Liver (tissue), 3 donors: ENCODE measurements around the gene ATP6V0E1.

Experiments
- CTCF ChIP-seq: fragments of 150-350 bp; IDR thresholded peaks from 2 replicates; pipeline ENCODE4 v1.5.1; 2017; ENCODE audit warnings: improper control_type of control experiment, low read depth, low read length; ENCODE audit not compliant: missing input control
- FOXA1 ChIP-seq: IDR thresholded peaks from 2 replicates; pipeline ENCODE4 v1.6.1; 2016; ENCODE audit warnings: antibody characterized with exemption
- GABPA ChIP-seq, 2 donors: IDR thresholded peaks in 1 of 2; conservative IDR thresholded peaks in 1 of 2; 2 replicates each; pipeline ENCODE4 v1.6.1; 2016; ENCODE audit warnings: antibody characterized with exemption in 2 of 2, mild to moderate bottlenecking in 1 of 2, moderate library complexity in 1 of 2
- JUND ChIP-seq, 2 donors: IDR thresholded peaks; 2 replicates each; pipeline ENCODE4 v1.6.1; 2016; ENCODE audit warnings: antibody characterized with exemption in 2 of 2
- MAX ChIP-seq: IDR thresholded peaks from 2 replicates; pipeline ENCODE4 v1.6.1; 2016; ENCODE audit warnings: antibody characterized with exemption
- NR2F2 ChIP-seq: IDR thresholded peaks from 2 replicates; pipeline ENCODE4 v1.6.1; 2016; ENCODE audit warnings: antibody characterized with exemption
- RAD21 ChIP-seq, 2 donors: IDR thresholded peaks; 2 replicates each; pipeline ENCODE4 v1.6.1; 2016; ENCODE audit warnings: antibody characterized with exemption in 2 of 2, mild to moderate bottlenecking in 2 of 2
- REST ChIP-seq: IDR thresholded peaks from 2 replicates; pipeline ENCODE4 v1.6.1; 2016; ENCODE audit warnings: antibody characterized with exemption, mild to moderate bottlenecking
- RXRA ChIP-seq, 2 donors: IDR thresholded peaks; 2 replicates each; pipeline ENCODE4 v1.6.1; 2017 to 2018; ENCODE audit warnings: antibody characterized with exemption in 2 of 2, mild to moderate bottlenecking in 1 of 2
- SP1 ChIP-seq: IDR thresholded peaks from 2 replicates; pipeline ENCODE4 v1.6.1; 2018; ENCODE audit warnings: antibody characterized with exemption, mild to moderate bottlenecking
- TAF1 ChIP-seq: conservative IDR thresholded peaks from 2 replicates; pipeline ENCODE4 v1.6.1; 2016; ENCODE audit warnings: antibody characterized with exemption, mild to moderate bottlenecking
- YY1 ChIP-seq: IDR thresholded peaks from 2 replicates; pipeline ENCODE4 v1.6.1; 2016; ENCODE audit warnings: antibody characterized with exemption, mild to moderate bottlenecking
- ZBTB33 ChIP-seq: IDR thresholded peaks from 2 replicates; pipeline ENCODE4 v1.6.1; 2016; ENCODE audit warnings: antibody characterized with exemption
- TF ChIP-seq, protein P1 (sequence below): IDR thresholded peaks from 2 replicates; pipeline ENCODE4 v1.6.1; 2016; ENCODE audit warnings: antibody characterized with exemption
- donor health status: healthy.
- donor health status: healthy.

DNA sequence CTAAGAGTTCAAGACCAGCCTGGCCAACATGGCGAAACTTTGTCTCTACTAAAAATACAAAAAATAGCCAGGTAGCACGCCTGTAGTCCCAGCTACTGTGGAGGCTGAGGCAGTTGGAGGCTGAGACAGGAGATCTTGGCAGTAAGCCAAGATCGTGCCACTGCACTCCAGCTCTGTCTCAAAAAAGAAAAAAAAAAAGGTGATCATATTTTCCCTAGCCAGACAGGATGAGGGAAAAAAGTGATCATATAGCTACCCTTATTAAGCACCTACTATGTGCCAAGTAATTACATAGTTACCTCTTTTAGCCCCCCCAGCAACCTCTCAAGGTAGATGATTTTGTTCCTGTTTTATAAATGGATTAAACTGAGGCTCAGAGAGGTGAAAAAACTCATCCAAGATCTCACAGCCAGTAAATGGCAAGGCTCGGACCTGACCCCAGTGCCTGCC lies 42.5 kb upstream of the ATP6V0E1 start:
- TF ChIP-seq TAF1 (no peak), JUND (IDR thresholded peaks at IDR 0.05) (no peak), CTCF (no peak), REST (no peak), YY1 (no peak), NR2F2 (no peak), FOXA1 (no peak), MAX (no peak), SP1 (no peak), RAD21 (IDR thresholded peaks at IDR 0.05) (no peak), GABPA (IDR thresholded peaks at IDR 0.05 in 1 of 2, conservative IDR thresholded peaks at IDR 0.05 in 1 of 2) (no peak), ZBTB33 (no peak), RXRA (IDR thresholded peaks at IDR 0.05) (no peak)
- TF ChIP-seq, protein P1, sequence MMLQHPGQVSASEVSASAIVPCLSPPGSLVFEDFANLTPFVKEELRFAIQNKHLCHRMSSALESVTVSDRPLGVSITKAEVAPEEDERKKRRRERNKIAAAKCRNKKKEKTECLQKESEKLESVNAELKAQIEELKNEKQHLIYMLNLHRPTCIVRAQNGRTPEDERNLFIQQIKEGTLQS: no peak
